ENCODE results near the gene ABCB9.

DNA sequence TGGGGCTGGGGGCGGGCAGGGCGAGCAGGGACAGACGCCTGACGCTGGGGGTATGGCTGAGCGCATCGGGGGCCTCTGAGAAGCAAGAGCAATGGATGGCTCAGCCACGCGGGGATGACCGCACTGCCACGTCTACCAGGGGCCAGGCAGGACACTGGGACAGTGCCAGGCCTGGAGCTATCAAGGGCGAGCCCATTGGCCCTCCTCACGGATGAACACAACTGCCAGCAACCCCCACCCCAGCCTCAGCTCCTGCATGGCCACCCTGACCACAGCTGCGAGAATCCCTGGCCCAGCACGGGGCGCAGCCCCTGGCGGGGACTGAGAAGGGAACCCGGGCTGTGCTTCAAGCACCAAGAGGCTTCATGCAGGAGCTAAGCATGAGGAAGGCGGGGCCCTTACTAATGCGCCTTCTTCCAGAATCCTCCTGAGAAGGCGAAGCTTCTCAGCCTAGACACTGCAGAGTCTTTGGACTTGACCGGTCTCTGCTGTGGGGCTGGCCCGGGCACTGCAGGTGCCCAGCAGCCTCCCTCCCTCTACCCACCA is 23.7 kb upstream of the ABCB9 start:
- TF ChIP-seq POLR2AphosphoS5 (IDR thresholded peaks at IDR 0.05; ENCODE audit: low read depth, low read length) (no peak), POLR2A (IDR thresholded peaks at IDR 0.05; ENCODE audit: low read depth, low read length) (no peak), TAF1 (IDR thresholded peaks at IDR 0.05; ENCODE audit: low read depth, low read length) (no peak), SPI1 (IDR thresholded peaks at IDR 0.05; ENCODE audit: low read depth, low read length) (no peak), PAX5 (IDR thresholded peaks at IDR 0.05; ENCODE audit: insufficient read depth, low read length, severe bottlenecking) (no peak)

Measured in GM12891 (cell line).